HG02763 (cell line): ENCODE results near the gene ATP8B2.

Source experiments
- ATAC-seq: cut with Tn5 transposase; IDR thresholded peaks from one replicate; pipeline ENCODE4 v1.9.1; 2021; ENCODE audit warnings: mild to moderate bottlenecking, moderate library complexity; ENCODE audit not compliant: unreplicated experiment

ATP8B2 gene

DNA sequence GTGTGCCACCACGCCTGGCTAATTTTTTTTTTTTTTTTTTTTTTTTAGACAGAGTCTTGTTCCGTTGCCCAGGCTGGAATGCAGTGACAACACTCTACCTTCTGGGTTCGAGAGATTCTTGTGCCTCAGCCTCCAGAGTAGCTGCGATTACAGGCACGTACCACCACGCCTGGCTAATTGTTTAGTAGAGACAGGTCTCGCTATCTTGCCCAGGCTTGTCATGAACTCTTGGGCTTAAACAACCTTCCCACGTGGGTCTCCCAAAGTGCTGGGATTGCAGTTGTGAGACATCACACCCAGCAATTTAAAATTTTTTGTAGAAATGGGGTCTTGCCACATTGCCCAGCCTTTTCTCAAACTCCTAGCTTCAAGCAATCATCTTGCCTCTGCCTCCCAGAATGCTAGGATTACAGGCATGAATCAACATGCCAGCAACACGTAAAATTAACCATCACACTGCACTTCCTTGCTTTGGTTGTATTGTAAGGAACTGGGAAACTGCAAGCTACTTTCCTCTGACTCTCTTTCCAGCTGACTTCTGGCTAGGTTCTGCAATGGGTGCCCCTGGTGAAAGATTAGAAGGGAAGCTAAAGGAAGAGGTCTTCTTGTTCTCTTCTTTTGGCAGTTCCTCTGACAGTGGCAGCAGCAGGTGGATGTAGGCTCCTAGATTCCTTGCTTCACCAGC, 65.9 kb downstream of the ATP8B2 start:
- no peak for ATAC-seq

DNA sequence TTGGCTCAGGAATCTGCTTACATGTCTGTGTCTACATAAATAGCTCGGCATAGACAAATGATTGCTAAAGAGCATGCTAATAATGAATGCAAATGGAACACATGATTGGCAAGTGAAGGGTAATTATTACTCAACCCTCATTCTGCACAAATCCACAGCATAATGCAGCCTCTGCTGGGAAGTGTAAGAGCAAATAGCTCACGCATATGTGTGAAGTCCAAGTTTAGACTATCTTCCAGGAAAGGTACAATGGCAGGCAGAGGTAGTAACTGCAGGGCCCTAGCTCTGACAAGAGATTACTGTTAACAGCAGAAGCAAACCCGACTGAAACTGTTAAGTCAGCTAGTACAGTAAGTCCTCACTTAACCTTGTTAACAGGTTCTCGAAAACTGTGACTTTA, 72.8 kb downstream of the ATP8B2 start:
- no peak for ATAC-seq

- no peak for ATAC-seq
Observed at GRCh38 chr1:154398678-154399077, 73.4 kb downstream of the ATP8B2 start.

DNA sequence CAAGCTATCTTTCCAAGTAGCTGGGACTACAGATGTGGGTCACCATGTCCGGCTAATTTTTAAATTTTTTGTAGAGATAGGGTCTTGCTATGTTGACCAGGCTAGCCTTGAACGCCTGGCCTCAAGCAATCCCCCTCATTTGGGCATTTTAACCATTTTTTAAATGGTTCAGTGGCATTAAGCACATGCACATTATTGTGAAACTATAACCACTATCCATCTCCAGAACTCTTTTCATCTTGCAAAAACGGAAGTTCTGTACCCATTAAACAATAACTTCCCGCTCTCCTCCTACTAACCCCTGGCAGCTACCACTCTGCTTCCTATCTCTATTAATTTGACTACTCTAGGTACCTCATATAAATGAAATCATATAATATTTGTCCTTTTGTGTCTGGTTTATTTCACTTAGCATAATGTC, 75.1 kb downstream of the ATP8B2 start:
- ATAC-seq = no peak
